ENCODE results near the gene CD300H.

CD300H gene

GRCh38 chr17:74549343-74549742, 18.0 kb downstream of the CD300H start:
- no peak for DNase-seq (ENCODE audit: low spot score)

- peak; percentile 12 for DNase-seq (ENCODE audit: low spot score)
Observed at GRCh38 chr17:74547736-74548135, 19.6 kb downstream of the CD300H start.

GRCh38 chr17:74547264-74547663, 20.0 kb downstream of the CD300H start:
- DNase-seq (ENCODE audit: low spot score), result no peak

GRCh38 chr17:74546586-74546985, 20.7 kb downstream of the CD300H start:
- DNase-seq (ENCODE audit: low spot score), result no peak

GRCh38 chr17:74545843-74546230, 21.5 kb downstream of the CD300H start, which contains the start of gene CD300C:
Gene CD300C, minus strand, starts transcription at chr17:74546115. Its CDS starts 333 bp downstream, at chr17:74545782.
- DNase-seq (ENCODE audit: low spot score), result peak; percentile 16

GRCh38 chr17:74544991-74545842, 22.1 kb downstream of the CD300H start:
- DNase-seq (ENCODE audit: low spot score), result no peak

GRCh38 chr17:74543891-74544760, 23.2 kb downstream of the CD300H start:
- no peak for DNase-seq (ENCODE audit: low spot score)

GRCh38 chr17:74543406-74543805, 23.9 kb downstream of the CD300H start:
- no peak for DNase-seq (ENCODE audit: low spot score)

- DNase-seq (ENCODE audit: low spot score), result no peak
Observed at GRCh38 chr17:74542727-74543383, 24.5 kb downstream of the CD300H start.

- no peak for DNase-seq (ENCODE audit: low spot score)
Observed at GRCh38 chr17:74542166-74542565, 25.1 kb downstream of the CD300H start.

- no peak for DNase-seq (ENCODE audit: low spot score)
Observed at GRCh38 chr17:74541176-74542111, 25.9 kb downstream of the CD300H start.

- no peak for DNase-seq (ENCODE audit: low spot score)
Observed at GRCh38 chr17:74539281-74539820, 28.0 kb downstream of the CD300H start.

- DNase-seq (ENCODE audit: low spot score), result no peak
Observed at GRCh38 chr17:74536890-74537289, 30.4 kb downstream of the CD300H start.

GRCh38 chr17:74532115-74532514, 35.2 kb downstream of the CD300H start:
- DNase-seq (ENCODE audit: low spot score), result no peak

- DNase-seq (ENCODE audit: low spot score), result no peak
Observed at GRCh38 chr17:74531231-74531761, 36.0 kb downstream of the CD300H start, which contains the start of gene CD300LB. Gene CD300LB, minus strand, starts transcription at chr17:74531475. Its CDS starts 125 bp downstream, at chr17:74531350.

GRCh38 chr17:74530831-74531150, 36.5 kb downstream of the CD300H start:
- no peak for DNase-seq (ENCODE audit: low spot score)

GRCh38 chr17:74529243-74529642, 38.1 kb downstream of the CD300H start:
- no peak for DNase-seq (ENCODE audit: low spot score)

- DNase-seq (ENCODE audit: low spot score), result no peak
Observed at GRCh38 chr17:74528491-74529199, 38.7 kb downstream of the CD300H start.

- no peak for DNase-seq (ENCODE audit: low spot score)
Observed at GRCh38 chr17:74527756-74528155, 39.6 kb downstream of the CD300H start.

- DNase-seq (ENCODE audit: low spot score), result no peak
Observed at GRCh38 chr17:74527081-74527480, 40.2 kb downstream of the CD300H start.

Measured in RKO (cell line).